GM12875 (cell line): ENCODE data around the gene RPN1.

Experiments used
- H3K4me3 ChIP-seq: one replicate; pipeline ENCODE4 v1.5.1; 2011; ENCODE audit warnings: low read depth, low read length, control low read depth
- CTCF ChIP-seq: IDR thresholded peaks from 2 replicates; pipeline ENCODE4 v1.5.1; 2011; ENCODE audit warnings: low read depth, mild to moderate bottlenecking, control low read depth, inconsistent platforms, low read length, moderate library complexity, borderline replicate concordance; ENCODE audit not compliant: insufficient read depth

Gene RPN1

GRCh38 chr3:128606094-128606493 lies 44.5 kb downstream of the RPN1 start:
- TF ChIP-seq CTCF, result no peak
- H3K4me3 ChIP-seq, result no peak overlapping the region

GRCh38 chr3:128605091-128606046 lies 45.2 kb downstream of the RPN1 start:
- no peak overlapping the region for H3K4me3 ChIP-seq
- TF ChIP-seq CTCF, result no peak

GRCh38 chr3:128603811-128604775 lies 46.5 kb downstream of the RPN1 start:
- H3K4me3 ChIP-seq, result no peak overlapping the region
- no peak for TF ChIP-seq CTCF

- TF ChIP-seq CTCF, result no peak
- H3K4me3 ChIP-seq, result no peak overlapping the region
Measured at GRCh38 chr3:128603313-128603712, 47.3 kb downstream of the RPN1 start.

- H3K4me3 ChIP-seq, result no peak overlapping the region
- TF ChIP-seq CTCF, result no peak
Measured at GRCh38 chr3:128598884-128599664, 51.5 kb downstream of the RPN1 start.

GRCh38 chr3:128597900-128598299 lies 52.7 kb downstream of the RPN1 start:
- no peak overlapping the region for H3K4me3 ChIP-seq
- no peak for TF ChIP-seq CTCF
